IMR-90 (cell line): ENCODE data around the gene SH3RF3. TPM values are rescaled to one million over a fixed set of nuclear protein-coding genes. Genes with fewer than 3 reads are reported as not detected.

Experiments used
- ATAC-seq: fragments of 200-7000 bp; cut with Tn5 transposase; 2 replicates; pipeline ENCODE4 v1.9.1; 2020; ENCODE audit warnings: low read depth, mild to moderate bottlenecking, moderate library complexity
- BruUV-seq: library from RNA; stranded (reverse); fragments of 400-500 nt; replicated peaks from 2 replicates; lab custom pipeline; 2021; lab: Mats Ljungman, UMichigan
- CTCF ChIA-PET: fragments of 300-600 bp; formaldehyde crosslinking; extraction: SDS; loops from one replicate; lab custom pipeline; 2021; ENCODE audit warnings: antibody characterized with exemption; lab: Yijun Ruan, JAX
- POLR2A ChIA-PET: fragments of 300-600 bp; sonication (Branson Sonifier 250); formaldehyde crosslinking; loops from one replicate; lab custom pipeline; 2022; ENCODE audit warnings: antibody characterized with exemption; ENCODE audit not compliant: unreplicated experiment; lab: Charles Lee
- DNase-seq: peaks from one replicate; pipeline ENCODE4 v3.0.0; 2013
- H2AFZ ChIP-seq: replicated peaks from 2 replicates; pipeline ENCODE3; 2013; ENCODE audit warnings: low read length, mild to moderate bottlenecking; ENCODE audit not compliant: poor library complexity
- H2AK5ac ChIP-seq: 2 replicates; pipeline ENCODE4 v1.6.1; 2013; ENCODE audit warnings: low read depth, low read length, inconsistent platforms
- H2AK9ac ChIP-seq: replicated peaks from 2 replicates; pipeline ENCODE3; 2013; ENCODE audit warnings: mild to moderate bottlenecking, low read depth, low read length, moderate library complexity; ENCODE audit not compliant: poor library complexity
- H2BK120ac ChIP-seq: 2 replicates; pipeline ENCODE4 v1.6.1; 2013; ENCODE audit warnings: low read depth, low read length, inconsistent platforms
- H2BK15ac ChIP-seq: 3 replicates; pipeline ENCODE4 v1.6.1; 2013; ENCODE audit warnings: low read depth, low read length, inconsistent platforms
- H2BK20ac ChIP-seq: 2 replicates; pipeline ENCODE4 v1.6.1; 2013; ENCODE audit warnings: low read depth, mild to moderate bottlenecking, inconsistent platforms, low read length, moderate library complexity
- H2BK5ac ChIP-seq: 2 replicates; pipeline ENCODE4 v1.6.1; 2013; ENCODE audit warnings: mild to moderate bottlenecking, low read depth, low read length, inconsistent platforms; ENCODE audit not compliant: poor library complexity, severe bottlenecking
- H3K14ac ChIP-seq: replicated peaks from 2 replicates; pipeline ENCODE4 v1.6.1; 2013; ENCODE audit warnings: low read depth, low read length, inconsistent platforms
- H3K18ac ChIP-seq: 2 replicates; pipeline ENCODE4 v1.6.1; 2013; ENCODE audit warnings: low read depth, low read length, control low read depth
- H3K23ac ChIP-seq: 2 replicates; pipeline ENCODE4 v1.6.1; 2013; ENCODE audit warnings: low read depth, low read length, inconsistent platforms
- H3K27ac ChIP-seq: 2 replicates; pipeline ENCODE4 v1.5.1; 2013; ENCODE audit warnings: mild to moderate bottlenecking, control low read depth, low read length; ENCODE audit not compliant: insufficient read depth
- H3K27me3 ChIP-seq: 2 replicates; pipeline ENCODE4 v1.6.1; 2013; ENCODE audit warnings: low read length; ENCODE audit not compliant: control insufficient read depth, insufficient read depth
- H3K36me3 ChIP-seq: 2 replicates; pipeline ENCODE4 v1.6.1; 2013; ENCODE audit warnings: low read length, mixed read lengths; ENCODE audit not compliant: control insufficient read depth, insufficient read depth
- H3K4ac ChIP-seq: 2 replicates; pipeline ENCODE4 v1.6.1; 2013; ENCODE audit warnings: low read depth, low read length, inconsistent platforms
- H3K4me1 ChIP-seq: 2 replicates; pipeline ENCODE4 v1.6.1; 2013; ENCODE audit warnings: low read length, mixed read lengths; ENCODE audit not compliant: control insufficient read depth, insufficient read depth
- H3K4me2 ChIP-seq: 2 replicates; pipeline ENCODE4 v1.6.1; 2013; ENCODE audit warnings: low read depth, mild to moderate bottlenecking, control low read depth, low read length, moderate library complexity
- H3K4me3 ChIP-seq: 2 replicates; pipeline ENCODE4 v1.5.1; 2013; ENCODE audit warnings: low read depth, mild to moderate bottlenecking, control low read depth, low read length, moderate library complexity; ENCODE audit not compliant: insufficient read depth
- H3K56ac ChIP-seq: 2 replicates; pipeline ENCODE4 v1.6.1; 2013; ENCODE audit warnings: low read length, inconsistent platforms; ENCODE audit not compliant: insufficient read depth; ENCODE audit errors: extremely low read depth
- H3K79me1 ChIP-seq, 2 experiments: 2 replicates each; pipeline ENCODE4 v1.6.1; 2013; ENCODE audit warnings: low read length in 2 of 2, inconsistent platforms in 1 of 2, low read depth in 1 of 2
- H3K9ac ChIP-seq: 2 replicates; pipeline ENCODE4 v1.6.1; 2013; ENCODE audit warnings: low read depth, low read length, control low read depth
- H3K9me1 ChIP-seq: 2 replicates; pipeline ENCODE4 v1.6.1; 2013; ENCODE audit warnings: low read length, inconsistent platforms; ENCODE audit not compliant: insufficient read depth
- H3K9me3 ChIP-seq: 2 replicates; pipeline ENCODE4 v1.6.1; 2013; ENCODE audit warnings: low read length; ENCODE audit not compliant: control insufficient read depth, insufficient read depth
- H4K20me1 ChIP-seq: 2 replicates; pipeline ENCODE4 v1.6.1; 2013; ENCODE audit warnings: low read length, inconsistent platforms; ENCODE audit not compliant: insufficient read depth
- H4K5ac ChIP-seq: 2 replicates; pipeline ENCODE4 v1.6.1; 2013; ENCODE audit warnings: mild to moderate bottlenecking, low read depth, low read length, control low read depth
- H4K8ac ChIP-seq, 2 experiments: 2 replicates each; pipeline ENCODE4 v1.6.1; 2013; ENCODE audit warnings: low read depth in 2 of 2, low read length in 2 of 2, control low read depth in 1 of 2, inconsistent platforms in 1 of 2
- H4K91ac ChIP-seq: 2 replicates; pipeline ENCODE4 v1.6.1; 2013; ENCODE audit warnings: low read depth, low read length, inconsistent platforms; ENCODE audit not compliant: insufficient read depth
- BHLHE40 ChIP-seq: fragments of 150-350 bp; IDR thresholded peaks from 2 replicates; pipeline ENCODE4 v1.6.1; 2016; ENCODE audit warnings: mild to moderate bottlenecking, low read depth, low read length
- CEBPB ChIP-seq: IDR thresholded peaks from 2 replicates; pipeline ENCODE4 v1.6.1; 2012; ENCODE audit warnings: low read depth, low read length, improper control_type of control experiment
- CHD1 ChIP-seq: IDR thresholded peaks from 2 replicates; pipeline ENCODE4 v1.6.1; 2012; ENCODE audit warnings: low read depth, low read length, improper control_type of control experiment
- MAFK ChIP-seq: IDR thresholded peaks from 2 replicates; pipeline ENCODE4 v1.6.1; 2012; ENCODE audit warnings: low read depth, low read length, improper control_type of control experiment
- MAZ ChIP-seq: IDR thresholded peaks from 2 replicates; pipeline ENCODE4 v1.6.1; 2012; ENCODE audit warnings: low read depth, mild to moderate bottlenecking, low read length, improper control_type of control experiment, moderate library complexity, borderline replicate concordance
- MXI1 ChIP-seq: IDR thresholded peaks from 2 replicates; pipeline ENCODE4 v1.6.1; 2012; ENCODE audit warnings: low read depth, mild to moderate bottlenecking, low read length, moderate library complexity, borderline replicate concordance
- NFE2L2 ChIP-seq: fragments of 150-350 bp; IDR thresholded peaks from 2 replicates; pipeline ENCODE4 v1.6.1; 2016; ENCODE audit warnings: low read depth, mild to moderate bottlenecking, low read length
- POLR2A ChIP-seq: IDR thresholded peaks from 2 replicates; pipeline ENCODE4 v1.6.1; 2012; ENCODE audit warnings: mild to moderate bottlenecking, low read depth, low read length
- RAD21 ChIP-seq: IDR thresholded peaks from 2 replicates; pipeline ENCODE4 v1.6.1; 2012; ENCODE audit warnings: low read length, improper control_type of control experiment
- RFX5 ChIP-seq: IDR thresholded peaks from 2 replicates; pipeline ENCODE4 v1.8.0; 2012; ENCODE audit warnings: low read depth, mild to moderate bottlenecking, low read length, moderate library complexity
- SMC3 ChIP-seq: fragments of 150-350 bp; IDR thresholded peaks from 2 replicates; pipeline ENCODE4 v1.6.1; 2016; ENCODE audit warnings: low read depth, mild to moderate bottlenecking, antibody characterized with exemption, low read length, moderate library complexity
- WGBS, 2 experiments: methylation state at CpG; one replicate each; pipeline versions ENCODE4 v1.1.5 to v1.1.7; 2013; ENCODE audit warnings: missing lambda C conversion rate in 2 of 2; ENCODE audit not compliant: insufficient read length in 1 of 2; ENCODE audit errors: extremely low coverage in 2 of 2; 5-methylcytosine and 5-hydroxymethylcytosine counted together
- dilution Hi-C: fragments of 300-500 bp; cut with HindIII; formaldehyde crosslinking; loops from one replicate; pipeline ENCODE4 v1.14.3; 2018; ENCODE audit warnings: low sequenced_read_pairs; ENCODE audit not compliant: unreplicated experiment
- in situ Hi-C: fragments of 300-500 bp; cut with MboI; formaldehyde crosslinking; loops from 3 replicates; pipeline ENCODE4 v1.14.3; 2019; ENCODE audit warnings: low sequenced_read_pairs, inconsistent platforms, mixed read lengths
- intact Hi-C: fragments of 100-400 bp; cut with micrococcal nuclease; formaldehyde crosslinking; loops from 2 replicates; pipeline ENCODE4 v1.10.0; 2022
- polyA plus RNA-seq, 3 experiments: library from polyadenylated mRNA; depleted of rRNA; stranded (reverse); fragments of >200 nt; gene quantifications; 2 replicates each; pipeline ENCODE4 v1.2.3, GENCODE V29; 2012; ENCODE audit warnings: low replicate concordance in 1 of 3
- total RNA-seq: library from RNA; depleted of rRNA; stranded (reverse); fragments of >200 nt; gene quantifications from 2 replicates; pipeline ENCODE4 v1.2.3, GENCODE V29; 2012
- TF ChIP-seq, protein P1 (sequence below): conservative IDR thresholded peaks from 2 replicates; pipeline ENCODE4 v1.5.1; 2012; ENCODE audit warnings: mild to moderate bottlenecking, low read depth, low read length, improper control_type of control experiment

Gene SH3RF3
- total and polyA plus RNA-seq, 2 of the 4 experiments (the other 2 are of a cell fraction): 3.4 to 5.3 TPM

- TF ChIP-seq MAZ (no peak), POLR2A (no peak)
Observed at GRCh38 chr2:109269706-109270504, 140.9 kb downstream of the SH3RF3 start (continued).

GRCh38 chr2:109270505-109271312 is 141.7 kb downstream of the SH3RF3 start:
- Histone ChIP-seq H3K23ac (no peak overlapping the region), H2AK5ac (no peak overlapping the region; the same call in 1 of the 2 replicates), H3K9me3 (no peaks in the 10 kb centered on the region), H3K9me1 (peaks cover 41% of the 10 kb centered on the region), H4K8ac (no peak overlapping the region), H3K27ac (no peak overlapping the region), H3K79me1 (peaks cover 50 to 88% of the 10 kb centered on the region in 2 experiments), H4K5ac (no peak overlapping the region), H2AFZ (no peak overlapping the region), H2BK15ac (no peak overlapping the region), H2AK9ac (peak overlapping the region; percentile 70), H4K20me1 (peaks cover 84% of the 10 kb centered on the region), H3K4me1 (peaks cover 10% of the 10 kb centered on the region; the same call in 1 of the 2 replicates), H3K56ac (no peak overlapping the region), H3K14ac (no peak overlapping the region), H3K18ac (no peak overlapping the region), H3K36me3 (no peaks in the 10 kb centered on the region), H2BK5ac (no peak overlapping the region), H3K9ac (no peak overlapping the region), H3K4me2 (no peak overlapping the region), H3K4ac (no peak overlapping the region), H3K4me3 (no peak overlapping the region), H2BK20ac (no peak overlapping the region), H4K91ac (no peak overlapping the region), H3K27me3 (no peaks in the 10 kb centered on the region), H2BK120ac (no peak overlapping the region)
- in situ Hi-C loops (no loop called here), dilution Hi-C loops (no loop called here), intact Hi-C loops (no loop called here)
- no TSS peak for BruUV-seq
- 50% methylated on average over 2 of the region's 16 CpGs; no CpG with 5 or more reads in 1 of the 2 experiments for WGBS, 2 experiments
- no peak for DNase-seq
- TF ChIP-seq POLR2A (no peak), RFX5 (no peak), CEBPB (no peak), CHD1 (no peak), SMC3 (no peak), BHLHE40 (no peak), RAD21 (no peak), MXI1 (no peak), NFE2L2 (no peak), MAFK (no peak)
- TF ChIP-seq, protein P1, sequence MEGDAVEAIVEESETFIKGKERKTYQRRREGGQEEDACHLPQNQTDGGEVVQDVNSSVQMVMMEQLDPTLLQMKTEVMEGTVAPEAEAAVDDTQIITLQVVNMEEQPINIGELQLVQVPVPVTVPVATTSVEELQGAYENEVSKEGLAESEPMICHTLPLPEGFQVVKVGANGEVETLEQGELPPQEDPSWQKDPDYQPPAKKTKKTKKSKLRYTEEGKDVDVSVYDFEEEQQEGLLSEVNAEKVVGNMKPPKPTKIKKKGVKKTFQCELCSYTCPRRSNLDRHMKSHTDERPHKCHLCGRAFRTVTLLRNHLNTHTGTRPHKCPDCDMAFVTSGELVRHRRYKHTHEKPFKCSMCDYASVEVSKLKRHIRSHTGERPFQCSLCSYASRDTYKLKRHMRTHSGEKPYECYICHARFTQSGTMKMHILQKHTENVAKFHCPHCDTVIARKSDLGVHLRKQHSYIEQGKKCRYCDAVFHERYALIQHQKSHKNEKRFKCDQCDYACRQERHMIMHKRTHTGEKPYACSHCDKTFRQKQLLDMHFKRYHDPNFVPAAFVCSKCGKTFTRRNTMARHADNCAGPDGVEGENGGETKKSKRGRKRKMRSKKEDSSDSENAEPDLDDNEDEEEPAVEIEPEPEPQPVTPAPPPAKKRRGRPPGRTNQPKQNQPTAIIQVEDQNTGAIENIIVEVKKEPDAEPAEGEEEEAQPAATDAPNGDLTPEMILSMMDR: no peak
- no peak for ATAC-seq
- ChIA-PET POLR2A (no interaction called here), CTCF (interaction anchor here (0.7 kb wide), 1 partner anchor 160 kb away, joined by 3 read pairs; no protein-coding TSS in a partner anchor)
